ENCODE measurements around the gene ANAPC7.
A peak's percentile ranks its signal among the peaks of the same experiment; 100 is the strongest.
"Not testable (repeated sequence)": the region's sequence is repeated elsewhere in the genome, so short reads cannot be mapped to it uniquely, and the experiment has no call there.

The ANAPC7 gene

DNA sequence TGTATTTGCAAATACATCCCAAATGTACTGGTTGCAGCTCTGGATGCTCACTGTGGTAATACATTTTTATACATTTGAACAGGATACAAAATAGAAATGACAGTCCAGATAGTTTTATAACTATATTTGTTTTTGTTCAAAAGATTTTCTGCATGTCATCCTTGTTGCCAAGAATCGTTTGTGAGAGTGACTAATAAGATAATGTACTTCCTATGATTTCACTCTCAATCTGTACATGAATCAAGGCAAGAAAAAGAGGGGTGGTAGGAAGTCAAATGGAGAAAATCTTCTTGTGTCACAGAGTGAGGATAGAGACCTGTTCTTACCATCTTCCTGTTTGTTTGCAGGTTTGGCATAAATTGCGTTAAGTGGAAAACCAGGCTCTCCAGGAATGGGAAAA is 32.7 kb upstream of the ANAPC7 start:
- H2BK12ac ChIP-seq (ENCODE audit: low read length) = no peak overlapping the region
- H3K4ac ChIP-seq (ENCODE audit: low read depth, low read length) = no peak overlapping the region
- H4K91ac ChIP-seq (ENCODE audit: low read depth, low read length) = no peak overlapping the region
- no peak overlapping the region for H2BK120ac ChIP-seq (ENCODE audit: insufficient read depth, low read length, poor library complexity)
- no peak overlapping the region for H3K23ac ChIP-seq (ENCODE audit: low read length)
- H3K4me1 ChIP-seq (ENCODE audit: control insufficient read depth in 1 of 2, insufficient read depth in 2 of 2, low read length in 2 of 2) = no peaks in the 10 kb centered on the region
- H2AK5ac ChIP-seq (ENCODE audit: low read length) = no peak overlapping the region
- H2AFZ ChIP-seq (ENCODE audit: insufficient read depth, low read length, poor library complexity) = no peak overlapping the region
- H3K4me2 ChIP-seq (ENCODE audit: low read length) = no peak overlapping the region
- no CpG with 5 or more reads among the region's 2 CpGs for WGBS (ENCODE audit: extremely low coverage, insufficient coverage, insufficient read length)
- H3K36me3 ChIP-seq (ENCODE audit: control insufficient read depth in 1 of 2, insufficient read depth in 2 of 2, low read length in 2 of 2) = peaks cover 30 to 38% of the 10 kb centered on the region in 2 experiments
- no peak overlapping the region for H3K27ac ChIP-seq (ENCODE audit: low read depth, low read length)
- H3K27me3 ChIP-seq (ENCODE audit: insufficient read depth, low read length) = no peaks in the 10 kb centered on the region
- no peak overlapping the region for H2BK5ac ChIP-seq (ENCODE audit: low read depth, low read length, poor library complexity)
- H4K8ac ChIP-seq (ENCODE audit: low read depth, low read length) = no peak overlapping the region
- DNase-seq = no peak
- H3K79me2 ChIP-seq (ENCODE audit: control insufficient read depth, insufficient read depth, low read length, poor library complexity) = no peaks in the 10 kb centered on the region
- H3K79me1 ChIP-seq (ENCODE audit: low read length) = no peaks in the 10 kb centered on the region
- H3K9me3 ChIP-seq (ENCODE audit: insufficient read depth, low read depth, low read length) = no peaks in the 10 kb centered on the region
- no peak overlapping the region for H3K9ac ChIP-seq (ENCODE audit: low read length)
- no peak overlapping the region for H3K18ac ChIP-seq (ENCODE audit: low read length)
- no peak overlapping the region for H3K14ac ChIP-seq (ENCODE audit: low read length)
- H4K12ac ChIP-seq (ENCODE audit: low read depth, low read length) = no peak overlapping the region
- H3K4me3 ChIP-seq (ENCODE audit: low read depth, low read length) = no peak overlapping the region

DNA sequence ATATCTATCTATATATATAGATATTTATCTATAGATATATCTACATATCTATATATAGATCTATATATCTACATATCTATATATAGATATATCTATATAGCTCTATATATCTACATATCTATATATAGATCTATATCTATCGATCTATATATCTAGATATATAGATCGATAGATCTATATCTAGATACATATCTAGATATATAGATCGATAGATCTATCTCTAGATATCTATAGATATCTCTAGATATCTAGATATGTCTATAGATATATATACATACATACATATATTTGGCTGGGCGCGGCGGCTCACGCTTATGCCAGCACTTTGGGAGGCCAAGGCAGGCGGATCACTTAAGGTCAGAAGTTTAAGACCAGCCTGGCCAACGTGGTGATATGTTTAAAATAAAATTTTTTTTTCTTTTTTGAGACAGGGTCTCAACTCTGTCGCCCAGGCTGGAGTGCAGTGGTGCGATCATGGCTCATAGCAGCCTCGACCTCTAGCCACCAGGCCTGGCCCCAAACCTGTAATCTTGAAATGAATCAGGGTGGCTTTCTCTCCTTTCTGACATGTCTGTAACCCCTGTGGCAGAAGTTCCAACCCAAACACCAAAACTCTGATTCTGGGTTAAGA is 28.6 kb upstream of the ANAPC7 start:
- no peaks in the 10 kb centered on the region for H3K79me2 ChIP-seq (ENCODE audit: control insufficient read depth, insufficient read depth, low read length, poor library complexity)
- H2BK12ac ChIP-seq (ENCODE audit: low read length) = no peak overlapping the region
- H2AK5ac ChIP-seq (ENCODE audit: low read length) = no peak overlapping the region
- H3K4me1 ChIP-seq (ENCODE audit: control insufficient read depth in 1 of 2, insufficient read depth in 2 of 2, low read length in 2 of 2) = no peaks in the 10 kb centered on the region
- no peaks in the 10 kb centered on the region for H3K9me3 ChIP-seq (ENCODE audit: insufficient read depth, low read depth, low read length)
- no peak overlapping the region for H3K18ac ChIP-seq (ENCODE audit: low read length)
- no peak overlapping the region for H3K4ac ChIP-seq (ENCODE audit: low read depth, low read length)
- no CpG with 5 or more reads among the region's 12 CpGs for WGBS (ENCODE audit: extremely low coverage, insufficient coverage, insufficient read length)
- H4K12ac ChIP-seq (ENCODE audit: low read depth, low read length) = no peak overlapping the region
- no peak overlapping the region for H3K9ac ChIP-seq (ENCODE audit: low read length)
- H3K36me3 ChIP-seq (ENCODE audit: control insufficient read depth in 1 of 2, insufficient read depth in 2 of 2, low read length in 2 of 2) = peaks cover 10 to 11% of the 10 kb centered on the region in 2 experiments
- no peaks in the 10 kb centered on the region for H3K27me3 ChIP-seq (ENCODE audit: insufficient read depth, low read length)
- H3K79me1 ChIP-seq (ENCODE audit: low read length) = no peaks in the 10 kb centered on the region
- no peak overlapping the region for H3K23ac ChIP-seq (ENCODE audit: low read length)
- no peak overlapping the region for H3K14ac ChIP-seq (ENCODE audit: low read length)
- H2BK5ac ChIP-seq (ENCODE audit: low read depth, low read length, poor library complexity) = no peak overlapping the region
- no peak overlapping the region for H4K8ac ChIP-seq (ENCODE audit: low read depth, low read length)
- no peak overlapping the region for H3K4me3 ChIP-seq (ENCODE audit: low read depth, low read length)
- H3K27ac ChIP-seq (ENCODE audit: low read depth, low read length) = no peak overlapping the region
- no peak overlapping the region for H2BK120ac ChIP-seq (ENCODE audit: insufficient read depth, low read length, poor library complexity)
- DNase-seq = peak in 1 of 2 donors; percentile 12
- H4K91ac ChIP-seq (ENCODE audit: low read depth, low read length) = no peak overlapping the region
- H3K4me2 ChIP-seq (ENCODE audit: low read length) = no peak overlapping the region
- H2AFZ ChIP-seq (ENCODE audit: insufficient read depth, low read length, poor library complexity) = no peak overlapping the region

- H2BK12ac ChIP-seq (ENCODE audit: low read length); H4K12ac ChIP-seq (ENCODE audit: low read depth, low read length); H2AFZ ChIP-seq (ENCODE audit: insufficient read depth, low read length, poor library complexity); H3K14ac ChIP-seq (ENCODE audit: low read length); H3K79me1 ChIP-seq (ENCODE audit: low read length); H3K4me3 ChIP-seq (ENCODE audit: low read depth, low read length); H4K8ac ChIP-seq (ENCODE audit: low read depth, low read length); H4K91ac ChIP-seq (ENCODE audit: low read depth, low read length); H3K23ac ChIP-seq (ENCODE audit: low read length); H2AK5ac ChIP-seq (ENCODE audit: low read length); H3K9me3 ChIP-seq (ENCODE audit: insufficient read depth, low read depth, low read length); H3K36me3 ChIP-seq (ENCODE audit: control insufficient read depth in 1 of 2, insufficient read depth in 2 of 2, low read length in 2 of 2); H3K79me2 ChIP-seq (ENCODE audit: control insufficient read depth, insufficient read depth, low read length, poor library complexity); H2BK5ac ChIP-seq (ENCODE audit: low read depth, low read length, poor library complexity); H3K9ac ChIP-seq (ENCODE audit: low read length); H3K4ac ChIP-seq (ENCODE audit: low read depth, low read length); H3K4me2 ChIP-seq (ENCODE audit: low read length); H3K27me3 ChIP-seq (ENCODE audit: insufficient read depth, low read length); H3K27ac ChIP-seq (ENCODE audit: low read depth, low read length); H2BK120ac ChIP-seq (ENCODE audit: insufficient read depth, low read length, poor library complexity); H3K4me1 ChIP-seq (ENCODE audit: control insufficient read depth in 1 of 2, insufficient read depth in 2 of 2, low read length in 2 of 2); H3K18ac ChIP-seq (ENCODE audit: low read length); DNase-seq: not testable (repeated sequence)
- no CpG with 5 or more reads among the region's 15 CpGs for WGBS (ENCODE audit: extremely low coverage, insufficient coverage, insufficient read length)
These were observed 26.2 kb upstream of the ANAPC7 start for GRCh38 chr12:110429676-110430075.

DNA sequence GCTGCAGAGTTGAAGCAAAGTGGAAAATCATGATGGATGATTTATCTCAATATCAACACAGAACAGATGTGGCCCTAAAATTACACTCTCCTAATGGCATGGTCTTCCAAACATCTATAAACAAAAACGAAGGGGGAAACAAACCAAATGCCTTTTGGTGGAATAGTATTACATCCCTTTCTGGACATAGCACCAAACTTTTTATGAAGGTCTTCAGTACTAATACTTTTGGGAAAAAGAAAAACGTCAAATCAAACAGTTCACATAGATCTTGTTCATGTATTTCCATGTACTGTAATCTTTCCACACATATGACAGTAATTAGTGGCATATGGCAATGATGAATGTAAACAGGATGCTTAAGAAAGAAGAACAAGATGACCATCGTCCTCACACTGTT is 22.9 kb upstream of the ANAPC7 start:
- Histone ChIP-seq H3K18ac (ENCODE audit: low read length) (no peak overlapping the region), H3K79me2 (ENCODE audit: control insufficient read depth, insufficient read depth, low read length, poor library complexity) (no peaks in the 10 kb centered on the region), H2BK12ac (ENCODE audit: low read length) (no peak overlapping the region), H3K27me3 (ENCODE audit: insufficient read depth, low read length) (no peaks in the 10 kb centered on the region), H2BK5ac (ENCODE audit: low read depth, low read length, poor library complexity) (no peak overlapping the region), H3K9ac (ENCODE audit: low read length) (no peak overlapping the region), H2AK5ac (ENCODE audit: low read length) (no peak overlapping the region), H3K4me2 (ENCODE audit: low read length) (no peak overlapping the region), H2AFZ (ENCODE audit: insufficient read depth, low read length, poor library complexity) (no peak overlapping the region), H3K27ac (ENCODE audit: low read depth, low read length) (no peak overlapping the region), H2BK120ac (ENCODE audit: insufficient read depth, low read length, poor library complexity) (no peak overlapping the region), H3K79me1 (ENCODE audit: low read length) (no peaks in the 10 kb centered on the region), H3K23ac (ENCODE audit: low read length) (no peak overlapping the region), H4K91ac (ENCODE audit: low read depth, low read length) (no peak overlapping the region), H3K14ac (ENCODE audit: low read length) (no peak overlapping the region), H3K36me3 (ENCODE audit: control insufficient read depth in 1 of 2, insufficient read depth in 2 of 2, low read length in 2 of 2) (no peaks in the 10 kb centered on the region), H3K4me1 (ENCODE audit: control insufficient read depth in 1 of 2, insufficient read depth in 2 of 2, low read length in 2 of 2) (no peaks in the 10 kb centered on the region), H4K8ac (ENCODE audit: low read depth, low read length) (no peak overlapping the region), H4K12ac (ENCODE audit: low read depth, low read length) (no peak overlapping the region), H3K9me3 (ENCODE audit: insufficient read depth, low read depth, low read length) (no peaks in the 10 kb centered on the region), H3K4me3 (ENCODE audit: low read depth, low read length) (no peak overlapping the region), H3K4ac (ENCODE audit: low read depth, low read length) (no peak overlapping the region)
- no peak for DNase-seq
- no CpG with 5 or more reads among the region's 3 CpGs for WGBS (ENCODE audit: extremely low coverage, insufficient coverage, insufficient read length)
